SK-N-SH treated with all-trans-retinoic acid at 6 μM for 48 hours (cell line): Measurements from ENCODE around the gene PRKCSH.

ENCODE experiments used
- ATAC-seq: fragments of 200-7000 bp; cut with Tn5 transposase; 3 replicates; pipeline ENCODE4 v1.9.1; 2020; ENCODE audit warnings: mild to moderate bottlenecking, moderate library complexity
- CREB5 ChIP-seq: fragments of 250-450 bp; sonication (Bioruptor Pico); IDR thresholded peaks from 2 replicates; pipeline ENCODE4 v1.5.1; 2020; ENCODE audit warnings: low read depth, mild to moderate bottlenecking, moderate library complexity
- CSRNP3 ChIP-seq: fragments of 250-450 bp; sonication (Bioruptor Pico); IDR thresholded peaks from 2 replicates; pipeline ENCODE4 v1.5.1; 2021; ENCODE audit warnings: mild to moderate bottlenecking, moderate library complexity
- ISL1 ChIP-seq: fragments of 250-450 bp; sonication (Bioruptor Pico); IDR thresholded peaks from 2 replicates; pipeline ENCODE4 v2.1.2; 2022; ENCODE audit warnings: mild to moderate bottlenecking, moderate library complexity
- OSR1 ChIP-seq: fragments of 250-450 bp; sonication (Bioruptor Pico); IDR thresholded peaks from 2 replicates; pipeline ENCODE4 v1.8.0; 2022; ENCODE audit warnings: moderate library complexity, mild to moderate bottlenecking, inconsistent platforms
- PATZ1 ChIP-seq: fragments of 250-450 bp; sonication (Bioruptor Pico); IDR thresholded peaks from 2 replicates; pipeline ENCODE4 v1.8.0; 2020; ENCODE audit warnings: mild to moderate bottlenecking, moderate library complexity, borderline replicate concordance
- POU6F1 ChIP-seq: fragments of 250-450 bp; sonication (Bioruptor Pico); IDR thresholded peaks from 2 replicates; pipeline ENCODE4 v1.8.0; 2021; ENCODE audit warnings: low read depth, mild to moderate bottlenecking, moderate library complexity, borderline replicate concordance
- PPARA ChIP-seq: fragments of 250-450 bp; sonication (Bioruptor Pico); IDR thresholded peaks from 2 replicates; pipeline ENCODE4 v1.5.0; 2020; ENCODE audit warnings: mild to moderate bottlenecking, borderline replicate concordance
- RARB ChIP-seq: fragments of 250-450 bp; sonication (Bioruptor Pico); IDR thresholded peaks from 2 replicates; pipeline ENCODE4 v1.8.0; 2021; ENCODE audit warnings: mild to moderate bottlenecking, moderate library complexity
- SNAI2 ChIP-seq: fragments of 250-450 bp; sonication (Bioruptor Pico); IDR thresholded peaks from 2 replicates; pipeline ENCODE4 v1.5.0; 2020; ENCODE audit warnings: mild to moderate bottlenecking, moderate library complexity
- TOX ChIP-seq: fragments of 250-450 bp; sonication (Bioruptor Pico); IDR thresholded peaks from 2 replicates; pipeline ENCODE4 v1.8.0; 2021; ENCODE audit warnings: mild to moderate bottlenecking, moderate library complexity, borderline replicate concordance
- TSHZ2 ChIP-seq: fragments of 250-450 bp; sonication (Bioruptor Pico); IDR thresholded peaks from 2 replicates; pipeline ENCODE4 v1.5.0; 2020; ENCODE audit warnings: mild to moderate bottlenecking, moderate library complexity
- ZC3H10 ChIP-seq: fragments of 250-450 bp; sonication (Bioruptor Pico); IDR thresholded peaks from 2 replicates; pipeline ENCODE4 v1.5.1; 2021; ENCODE audit warnings: mild to moderate bottlenecking, moderate library complexity
- ZFP3 ChIP-seq: fragments of 250-450 bp; sonication (Bioruptor Pico); IDR thresholded peaks from 2 replicates; pipeline ENCODE4 v1.5.0; 2020; ENCODE audit warnings: mild to moderate bottlenecking, moderate library complexity
- ZFP30 ChIP-seq: fragments of 450-650 bp; formaldehyde crosslinking; IDR thresholded peaks from 2 replicates; pipeline ENCODE4 v1.5.0; 2022; ENCODE audit warnings: mild to moderate bottlenecking, moderate library complexity
- ZNF565 ChIP-seq: fragments of 450-650 bp; formaldehyde crosslinking; conservative IDR thresholded peaks from 2 replicates; pipeline ENCODE4 v1.5.0; 2020; ENCODE audit warnings: low read depth, mild to moderate bottlenecking, moderate library complexity
- ZNF70 ChIP-seq: fragments of 450-650 bp; formaldehyde crosslinking; IDR thresholded peaks from 2 replicates; pipeline ENCODE4 v1.5.0; 2020; ENCODE audit warnings: mild to moderate bottlenecking, moderate library complexity

The PRKCSH gene

GRCh38 chr19:11499890-11500420, 64.5 kb downstream of the PRKCSH start:
- no peak for ATAC-seq
- TF ChIP-seq TSHZ2 (CRISPR knock-in tag) (no peak), CREB5 (CRISPR knock-in tag) (no peak), RARB (CRISPR knock-in tag) (no peak), TOX (CRISPR knock-in tag) (no peak), POU6F1 (CRISPR knock-in tag) (no peak), ISL1 (CRISPR knock-in tag) (no peak), OSR1 (CRISPR knock-in tag) (no peak), ZNF70 (CRISPR knock-in tag) (no peak), PATZ1 (no peak), ZC3H10 (CRISPR knock-in tag) (no peak), ZFP30 (no peak), CSRNP3 (CRISPR knock-in tag) (no peak), ZFP3 (CRISPR knock-in tag) (no peak), ZNF565 (CRISPR knock-in tag) (no peak), PPARA (CRISPR knock-in tag) (no peak), SNAI2 (CRISPR knock-in tag) (no peak)
